GM12873 (cell line): ENCODE results near the gene POLR3E.

Experiments used
- CTCF ChIP-seq: IDR thresholded peaks from 2 replicates; pipeline ENCODE4 v1.5.1; 2012; ENCODE audit warnings: low read depth, mild to moderate bottlenecking, moderate library complexity, low read length, control low read depth; ENCODE audit not compliant: insufficient read depth; ENCODE audit errors: missing control alignments

The POLR3E gene

GRCh38 chr16:22302776-22303363 lies 5.7 kb downstream of the POLR3E start:
- TF ChIP-seq CTCF = no peak

- TF ChIP-seq CTCF = no peak
These were observed 7.2 kb downstream of the POLR3E start for GRCh38 chr16:22304411-22304810.

- no peak for TF ChIP-seq CTCF
These were observed 9.6 kb downstream of the POLR3E start for GRCh38 chr16:22306788-22307187.

GRCh38 chr16:22307838-22308237 lies 10.6 kb downstream of the POLR3E start:
- no peak for TF ChIP-seq CTCF

- TF ChIP-seq CTCF = no peak
These were observed 11.8 kb downstream of the POLR3E start for GRCh38 chr16:22308824-22309520.

- no peak for TF ChIP-seq CTCF
These were observed 14.3 kb downstream of the POLR3E start for GRCh38 chr16:22311520-22311919.

- no peak for TF ChIP-seq CTCF
These were observed 15.9 kb downstream of the POLR3E start for GRCh38 chr16:22312897-22313781.
